ENCODE results near the gene HSF5.

DNA sequence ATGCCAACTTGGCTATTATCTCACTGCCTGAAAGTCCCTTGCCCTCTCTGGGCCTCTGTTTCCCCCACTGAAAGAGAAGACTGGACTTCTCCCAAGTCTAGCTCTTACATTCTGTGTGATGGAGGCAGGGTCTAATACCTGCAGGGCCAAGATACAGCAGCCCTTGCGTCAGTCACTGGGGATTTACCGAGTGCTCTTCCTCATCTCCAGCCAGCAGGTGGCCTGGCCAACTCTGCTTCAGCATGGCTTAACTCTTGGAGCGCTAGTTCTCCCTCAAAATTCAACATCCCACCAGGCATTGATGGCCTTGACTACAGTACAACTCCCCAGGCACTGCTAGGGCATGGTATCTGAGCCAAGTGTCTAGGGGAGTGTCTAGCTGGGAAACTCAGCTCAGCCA, 46.1 kb upstream of the HSF5 start:
- TF ChIP-seq POLR2AphosphoS5 (IDR thresholded peaks at IDR 0.05): no peak
- TF ChIP-seq, protein P1, sequence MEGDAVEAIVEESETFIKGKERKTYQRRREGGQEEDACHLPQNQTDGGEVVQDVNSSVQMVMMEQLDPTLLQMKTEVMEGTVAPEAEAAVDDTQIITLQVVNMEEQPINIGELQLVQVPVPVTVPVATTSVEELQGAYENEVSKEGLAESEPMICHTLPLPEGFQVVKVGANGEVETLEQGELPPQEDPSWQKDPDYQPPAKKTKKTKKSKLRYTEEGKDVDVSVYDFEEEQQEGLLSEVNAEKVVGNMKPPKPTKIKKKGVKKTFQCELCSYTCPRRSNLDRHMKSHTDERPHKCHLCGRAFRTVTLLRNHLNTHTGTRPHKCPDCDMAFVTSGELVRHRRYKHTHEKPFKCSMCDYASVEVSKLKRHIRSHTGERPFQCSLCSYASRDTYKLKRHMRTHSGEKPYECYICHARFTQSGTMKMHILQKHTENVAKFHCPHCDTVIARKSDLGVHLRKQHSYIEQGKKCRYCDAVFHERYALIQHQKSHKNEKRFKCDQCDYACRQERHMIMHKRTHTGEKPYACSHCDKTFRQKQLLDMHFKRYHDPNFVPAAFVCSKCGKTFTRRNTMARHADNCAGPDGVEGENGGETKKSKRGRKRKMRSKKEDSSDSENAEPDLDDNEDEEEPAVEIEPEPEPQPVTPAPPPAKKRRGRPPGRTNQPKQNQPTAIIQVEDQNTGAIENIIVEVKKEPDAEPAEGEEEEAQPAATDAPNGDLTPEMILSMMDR (IDR thresholded peaks at IDR 0.05): no peak
- no peak for TF ChIP-seq EP300 (IDR thresholded peaks at IDR 0.05)
- no peak for TF ChIP-seq POLR2A (IDR thresholded peaks at IDR 0.05)

Data from stomach (tissue), 4 donors.